Stimulated activated naive CD8-positive, alpha-beta T cell treated with anti-CD3 and anti-CD28 coated beads, Interleukin-15, amount 100 ng/mL, for 72 hours (primary cell): ENCODE data around the gene RARB.

Experiments
- ATAC-seq: fragments of 150-1000 bp; cut with Tn5 transposase; 2 replicates; pipeline ENCODE4 v1.10.0; 2021; ENCODE audit warnings: mild to moderate bottlenecking, moderate library complexity
- DNase-seq, 2 donors: peaks; one replicate each; pipeline ENCODE4 v3.0.0; 2021 to 2022
- H3K27ac Mint-ChIP-seq, 2 donors: one replicate each; pipeline ENCODE4 v1.8.0; 2022; ENCODE audit warnings: mild to moderate bottlenecking in 2 of 2, mixed read lengths in 2 of 2, moderate library complexity in 2 of 2
- H3K27me3 Mint-ChIP-seq: one replicate; pipeline ENCODE4 v1.8.0; 2022; ENCODE audit warnings: mixed read lengths
- H3K4me1 Mint-ChIP-seq: one replicate; pipeline ENCODE4 v1.8.0; 2022; ENCODE audit warnings: mild to moderate bottlenecking, mixed read lengths
- H3K4me3 Mint-ChIP-seq, 2 donors: one replicate each; pipeline ENCODE4 v1.8.0; 2022; ENCODE audit warnings: mild to moderate bottlenecking in 2 of 2, mixed read lengths in 2 of 2, moderate library complexity in 1 of 2
- H3K9me3 Mint-ChIP-seq, 2 donors: one replicate each; pipeline ENCODE4 v1.8.0; 2022; ENCODE audit warnings: mixed read lengths in 2 of 2

RARB gene

GRCh38 chr3:25430287-25430934 lies 2.3 kb downstream of the RARB start:
- ATAC-seq = no peak
- Mint-ChIP-seq H3K9me3 (no peaks in the 10 kb centered on the region), H3K27me3 (peaks cover 63% of the 10 kb centered on the region), H3K27ac (no peak overlapping the region), H3K4me1 (peaks cover 7% of the 10 kb centered on the region), H3K4me3 (no peak overlapping the region)
- no peak for DNase-seq

- Mint-ChIP-seq H3K4me3 (no peak overlapping the region), H3K9me3 (no peaks in the 10 kb centered on the region), H3K27me3 (peaks cover 56% of the 10 kb centered on the region), H3K27ac (no peak overlapping the region), H3K4me1 (peaks cover 7% of the 10 kb centered on the region)
- DNase-seq (no peak), ATAC-seq (no peak)
These were observed 3.1 kb downstream of the RARB start for GRCh38 chr3:25430935-25431770.

- no peak overlapping the region for H3K4me3 Mint-ChIP-seq
- no peak for DNase-seq
- H3K9me3 Mint-ChIP-seq = no peaks in the 10 kb centered on the region
- peaks cover 45% of the 10 kb centered on the region for H3K27me3 Mint-ChIP-seq
- no peak for ATAC-seq
- H3K4me1 Mint-ChIP-seq = peaks cover 7% of the 10 kb centered on the region
- no peak overlapping the region for H3K27ac Mint-ChIP-seq
These were observed 4.2 kb downstream of the RARB start for GRCh38 chr3:25432176-25432720.

- Mint-ChIP-seq H3K27me3 (peaks cover 41% of the 10 kb centered on the region), H3K4me1 (peaks cover 3% of the 10 kb centered on the region), H3K4me3 (no peak overlapping the region), H3K9me3 (no peaks in the 10 kb centered on the region), H3K27ac (no peak overlapping the region)
- ATAC-seq (no peak), DNase-seq (no peak)
These were observed 5.0 kb downstream of the RARB start for GRCh38 chr3:25433106-25433505.

- H3K27ac Mint-ChIP-seq = peak overlapping the region in 1 of 2 donors; percentile 22
- H3K9me3 Mint-ChIP-seq = no peaks in the 10 kb centered on the region
- H3K4me3 Mint-ChIP-seq = no peak overlapping the region
- ATAC-seq = no peak
- peaks cover 37% of the 10 kb centered on the region for H3K27me3 Mint-ChIP-seq
- DNase-seq = no peak
- no peaks in the 10 kb centered on the region for H3K4me1 Mint-ChIP-seq
These were observed 5.8 kb downstream of the RARB start for GRCh38 chr3:25433868-25434267.

- no peak overlapping the region for H3K27ac Mint-ChIP-seq
- no peak overlapping the region for H3K4me3 Mint-ChIP-seq
- no peak for DNase-seq
- H3K27me3 Mint-ChIP-seq = peaks cover 8% of the 10 kb centered on the region
- no peaks in the 10 kb centered on the region for H3K9me3 Mint-ChIP-seq
- no peaks in the 10 kb centered on the region for H3K4me1 Mint-ChIP-seq
- ATAC-seq = no peak
These were observed 9.9 kb downstream of the RARB start for GRCh38 chr3:25437953-25438352.

- Mint-ChIP-seq H3K4me3 (no peak overlapping the region), H3K4me1 (no peaks in the 10 kb centered on the region), H3K27ac (no peak overlapping the region), H3K27me3 (peaks cover 8% of the 10 kb centered on the region), H3K9me3 (no peaks in the 10 kb centered on the region)
- DNase-seq (no peak), ATAC-seq (no peak)
These were observed 10.9 kb downstream of the RARB start for GRCh38 chr3:25438791-25439555.

- Mint-ChIP-seq H3K27me3 (peaks cover 8% of the 10 kb centered on the region), H3K27ac (no peak overlapping the region), H3K4me3 (no peak overlapping the region), H3K4me1 (no peaks in the 10 kb centered on the region), H3K9me3 (no peaks in the 10 kb centered on the region)
- ATAC-seq (no peak), DNase-seq (peak in 1 of 2 donors; percentile 6)
These were observed 13.3 kb downstream of the RARB start for GRCh38 chr3:25441234-25441856.

- peaks cover 8% of the 10 kb centered on the region for H3K27me3 Mint-ChIP-seq
- DNase-seq = no peak
- no peak overlapping the region for H3K27ac Mint-ChIP-seq
- no peak for ATAC-seq
- no peaks in the 10 kb centered on the region for H3K4me1 Mint-ChIP-seq
- H3K4me3 Mint-ChIP-seq = no peak overlapping the region
- H3K9me3 Mint-ChIP-seq = no peaks in the 10 kb centered on the region
These were observed 14.4 kb downstream of the RARB start for GRCh38 chr3:25442486-25442885.

GRCh38 chr3:25444273-25444672 lies 16.2 kb downstream of the RARB start:
- Mint-ChIP-seq H3K9me3 (no peaks in the 10 kb centered on the region), H3K27ac (no peak overlapping the region), H3K4me1 (no peaks in the 10 kb centered on the region), H3K4me3 (no peak overlapping the region), H3K27me3 (no peaks in the 10 kb centered on the region)
- DNase-seq (no peak), ATAC-seq (no peak)

GRCh38 chr3:25445731-25446130 lies 17.7 kb downstream of the RARB start:
- no peak overlapping the region for H3K4me3 Mint-ChIP-seq
- H3K4me1 Mint-ChIP-seq = no peaks in the 10 kb centered on the region
- ATAC-seq (no peak), DNase-seq (no peak)
- no peaks in the 10 kb centered on the region for H3K27me3 Mint-ChIP-seq
- H3K27ac Mint-ChIP-seq = no peak overlapping the region
- no peaks in the 10 kb centered on the region for H3K9me3 Mint-ChIP-seq

- Mint-ChIP-seq H3K4me1 (no peaks in the 10 kb centered on the region), H3K9me3 (no peaks in the 10 kb centered on the region), H3K27ac (no peak overlapping the region), H3K4me3 (no peak overlapping the region), H3K27me3 (no peaks in the 10 kb centered on the region)
- ATAC-seq (no peak), DNase-seq (no peak)
These were observed 19.2 kb downstream of the RARB start for GRCh38 chr3:25447285-25447684.

GRCh38 chr3:25447925-25448324 lies 19.9 kb downstream of the RARB start:
- Mint-ChIP-seq H3K4me1 (no peaks in the 10 kb centered on the region), H3K27me3 (no peaks in the 10 kb centered on the region), H3K27ac (no peak overlapping the region), H3K4me3 (no peak overlapping the region), H3K9me3 (no peaks in the 10 kb centered on the region)
- DNase-seq = no peak
- no peak for ATAC-seq

- no peak overlapping the region for H3K27ac Mint-ChIP-seq
- H3K4me1 Mint-ChIP-seq = no peaks in the 10 kb centered on the region
- ATAC-seq (peak; percentile 39), DNase-seq (no peak)
- H3K27me3 Mint-ChIP-seq = no peaks in the 10 kb centered on the region
- H3K4me3 Mint-ChIP-seq = no peak overlapping the region
- no peaks in the 10 kb centered on the region for H3K9me3 Mint-ChIP-seq
These were observed 21.0 kb downstream of the RARB start for GRCh38 chr3:25448750-25449692.
